GM19025 (cell line): ENCODE measurements around the gene SLC28A2.
"Not testable (repeated sequence)": the region's sequence is repeated elsewhere in the genome, so short reads cannot be mapped to it uniquely, and the experiment has no call there.

Experiments
- ATAC-seq: cut with Tn5 transposase; IDR thresholded peaks from one replicate; pipeline ENCODE4 v1.9.1; 2021; ENCODE audit warnings: mild to moderate bottlenecking, low read depth, moderate library complexity; ENCODE audit not compliant: unreplicated experiment

Gene SLC28A2, protein sequence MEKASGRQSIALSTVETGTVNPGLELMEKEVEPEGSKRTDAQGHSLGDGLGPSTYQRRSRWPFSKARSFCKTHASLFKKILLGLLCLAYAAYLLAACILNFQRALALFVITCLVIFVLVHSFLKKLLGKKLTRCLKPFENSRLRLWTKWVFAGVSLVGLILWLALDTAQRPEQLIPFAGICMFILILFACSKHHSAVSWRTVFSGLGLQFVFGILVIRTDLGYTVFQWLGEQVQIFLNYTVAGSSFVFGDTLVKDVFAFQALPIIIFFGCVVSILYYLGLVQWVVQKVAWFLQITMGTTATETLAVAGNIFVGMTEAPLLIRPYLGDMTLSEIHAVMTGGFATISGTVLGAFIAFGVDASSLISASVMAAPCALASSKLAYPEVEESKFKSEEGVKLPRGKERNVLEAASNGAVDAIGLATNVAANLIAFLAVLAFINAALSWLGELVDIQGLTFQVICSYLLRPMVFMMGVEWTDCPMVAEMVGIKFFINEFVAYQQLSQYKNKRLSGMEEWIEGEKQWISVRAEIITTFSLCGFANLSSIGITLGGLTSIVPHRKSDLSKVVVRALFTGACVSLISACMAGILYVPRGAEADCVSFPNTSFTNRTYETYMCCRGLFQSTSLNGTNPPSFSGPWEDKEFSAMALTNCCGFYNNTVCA

DNA sequence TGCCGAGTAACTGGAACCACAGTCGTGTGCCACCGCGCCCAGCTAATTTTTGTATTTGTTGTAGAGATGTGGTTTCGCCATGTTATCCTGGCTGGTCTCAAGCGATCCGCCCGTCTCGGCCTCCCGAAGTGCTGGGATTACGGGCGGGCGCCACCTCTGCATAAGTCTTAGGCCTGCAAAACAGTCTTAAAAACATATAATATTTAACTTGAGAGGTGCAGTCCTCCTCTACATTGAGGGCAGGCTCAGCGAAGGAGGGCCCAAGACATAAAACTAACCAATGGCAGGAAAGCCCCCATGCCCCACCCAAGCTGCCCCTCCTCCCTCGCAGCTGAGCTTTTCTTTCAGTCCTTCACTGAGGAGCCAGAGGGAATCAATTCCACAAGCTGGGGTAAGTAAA lies at the start of gene SLC28A2:
TSS of gene SLC28A2 (plus strand) at position 347 of the 400 bp plus-strand sequence. CDS start 982 bp downstream, outside the sequence.
- no peak for ATAC-seq

DNA sequence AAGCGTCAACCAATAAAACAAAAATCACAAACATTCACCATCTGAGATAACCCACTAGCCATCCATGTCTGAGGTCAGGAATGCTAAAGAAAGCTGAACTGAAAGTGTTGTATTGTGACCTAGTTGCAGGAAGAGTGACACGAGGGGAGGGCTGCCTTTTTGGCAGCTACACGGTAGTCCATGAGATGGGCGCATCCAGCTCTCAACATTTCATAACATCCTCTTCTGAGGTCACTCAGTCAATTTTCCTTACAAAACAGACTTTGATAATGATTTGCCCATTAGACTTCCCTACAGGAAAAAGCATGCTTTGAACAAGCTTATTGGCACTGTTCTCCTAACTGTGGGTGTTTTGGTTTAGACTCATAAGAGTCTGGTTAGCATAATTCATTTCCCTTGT lies 48.9 kb upstream of the SLC28A2 start:
- ATAC-seq = no peak

DNA sequence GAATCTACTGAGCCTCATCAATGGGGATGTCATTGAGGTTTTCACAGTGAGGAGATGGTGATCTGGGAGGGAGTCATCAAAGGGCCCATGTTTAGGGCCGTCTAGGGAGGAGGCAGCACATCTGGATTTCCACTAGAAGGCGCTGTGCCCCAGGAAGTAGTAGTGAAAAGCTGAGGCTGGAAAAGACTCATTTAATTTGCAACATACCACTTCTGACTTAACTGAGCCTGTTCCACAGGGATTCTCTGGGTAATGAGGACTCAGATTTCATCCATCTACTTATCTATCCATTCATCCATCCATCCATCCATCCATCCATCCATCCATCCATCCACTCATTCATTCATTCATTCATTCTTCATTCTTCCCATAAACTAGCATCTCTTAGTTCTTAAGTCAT lies 46.8 kb upstream of the SLC28A2 start:
- ATAC-seq = no peak

DNA sequence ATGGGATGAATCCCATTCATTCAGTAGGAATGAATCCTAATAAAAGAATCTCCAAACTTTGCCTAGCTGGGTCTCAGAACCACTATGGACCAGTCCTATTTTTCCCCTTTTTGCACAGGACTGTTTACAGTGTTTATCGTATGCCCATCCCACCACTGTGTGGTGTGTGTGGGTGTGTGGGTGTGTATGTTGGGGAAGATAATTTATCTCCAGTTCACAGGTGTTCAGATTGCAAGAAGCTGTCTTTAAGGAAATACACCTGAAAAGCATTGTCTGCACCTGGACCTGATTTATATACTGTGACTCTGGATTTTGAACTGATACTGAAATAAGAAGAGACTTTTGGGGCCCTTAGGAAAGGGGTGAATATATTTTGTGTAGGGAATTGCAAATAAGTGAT lies 39.5 kb upstream of the SLC28A2 start:
- ATAC-seq = no peak

DNA sequence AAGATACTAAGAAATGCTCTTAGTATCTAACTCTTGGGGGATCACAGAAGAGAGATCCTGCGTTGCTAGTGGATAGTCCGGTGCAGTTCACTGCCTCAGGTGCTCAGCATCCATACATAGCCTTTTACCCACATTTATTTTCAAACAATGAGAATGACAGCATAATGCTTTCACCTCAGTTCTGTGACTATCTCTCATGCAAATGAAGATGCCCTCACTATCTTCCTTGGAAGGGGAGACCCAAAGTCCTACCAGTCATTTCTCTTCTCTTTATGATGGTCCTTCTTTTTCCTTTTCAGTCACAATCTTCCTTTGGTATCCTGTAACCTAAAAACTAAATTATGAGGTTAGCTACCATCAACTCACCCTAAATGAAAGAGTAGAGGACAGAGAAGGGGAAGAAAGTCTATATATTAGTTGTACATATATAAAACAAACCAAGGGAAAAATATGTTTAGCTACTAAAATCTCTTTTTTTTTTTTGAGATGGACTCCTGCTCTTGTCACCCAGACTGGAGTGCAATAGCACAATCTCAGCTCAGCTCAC lies 30.9 kb upstream of the SLC28A2 start:
- ATAC-seq = no peak

DNA sequence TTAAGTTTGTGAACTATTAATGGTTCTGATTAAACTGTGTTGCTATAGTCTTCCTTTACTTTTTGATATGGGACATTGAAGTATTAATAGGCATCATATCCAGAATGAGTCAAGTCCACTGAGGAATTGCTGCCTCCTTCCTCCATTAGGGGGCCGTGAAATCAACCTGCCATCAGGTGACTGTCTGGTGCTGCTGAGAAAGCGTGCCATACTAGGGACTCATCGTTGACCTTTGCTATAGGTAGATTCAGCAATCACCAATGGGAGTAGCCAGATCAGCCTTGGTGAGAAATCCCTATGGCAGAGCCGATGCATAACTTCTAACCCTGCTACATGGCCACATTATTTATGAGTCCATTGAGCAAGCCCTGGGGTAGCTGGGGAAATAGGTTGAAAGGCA lies 30.1 kb upstream of the SLC28A2 start:
- no peak for ATAC-seq

DNA sequence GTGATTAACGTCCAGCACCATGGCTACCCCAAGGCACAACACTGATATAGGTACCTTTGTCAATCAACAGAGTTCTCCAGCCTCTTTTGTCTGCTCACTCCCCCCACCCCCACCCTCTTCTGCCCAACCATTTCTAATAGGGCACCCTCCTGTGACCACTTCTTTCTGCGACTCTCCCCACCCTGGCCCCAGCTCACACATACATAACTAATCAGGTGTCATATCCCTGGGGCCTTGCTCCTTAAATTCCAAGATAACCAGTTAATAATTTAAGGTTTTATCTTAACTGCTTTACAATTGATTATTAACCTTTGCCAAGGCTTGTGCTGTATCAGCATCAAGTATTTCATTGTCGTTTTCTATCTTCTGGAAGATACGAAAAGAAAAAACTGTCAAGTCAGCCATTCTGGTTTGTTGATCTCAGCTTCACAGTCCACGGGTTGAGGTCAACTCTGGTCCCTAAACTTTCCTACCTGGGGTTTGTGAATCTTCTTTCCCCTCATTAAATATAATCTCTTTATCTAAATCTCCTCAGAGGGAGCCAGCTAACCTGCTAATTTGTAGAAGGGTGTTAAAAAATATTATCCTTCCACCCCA lies 27.3 kb upstream of the SLC28A2 start:
- ATAC-seq = no peak

DNA sequence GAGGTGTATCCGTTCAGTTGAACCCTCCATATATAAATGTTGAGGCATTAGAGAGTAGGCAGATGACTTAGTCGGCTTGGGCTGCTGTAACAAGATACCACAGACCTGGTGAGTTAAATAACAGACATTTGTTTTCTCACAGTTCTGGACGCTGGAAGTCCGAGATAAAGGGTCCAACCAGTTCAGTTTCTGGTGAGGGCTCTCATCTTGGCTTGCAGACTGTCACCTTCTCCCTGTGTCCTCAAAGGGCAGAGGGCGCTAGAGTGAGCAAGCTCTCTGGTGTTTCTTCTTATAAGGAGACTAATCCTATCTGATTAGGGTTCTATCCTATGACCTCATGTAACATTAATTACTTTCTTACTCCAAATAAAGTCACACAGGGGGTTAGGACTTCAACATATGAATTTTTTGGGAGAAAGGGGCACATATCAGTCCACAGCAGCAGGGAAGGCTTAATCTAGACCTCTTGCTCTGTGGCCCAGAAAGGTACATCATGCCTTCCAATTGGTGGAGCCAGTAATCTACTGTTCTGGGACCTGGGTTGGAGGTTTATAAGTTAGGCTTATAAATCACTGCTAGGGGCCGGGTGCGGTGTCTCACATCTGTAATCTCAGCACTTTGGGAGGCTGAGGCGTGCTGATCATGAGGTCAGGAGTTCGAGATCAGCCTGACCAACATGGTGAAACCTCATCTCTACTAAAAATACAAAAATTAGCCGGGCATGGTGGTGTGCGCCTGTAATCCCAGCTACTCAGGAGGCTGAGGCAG lies 26.3 kb upstream of the SLC28A2 start:
- ATAC-seq = no peak

DNA sequence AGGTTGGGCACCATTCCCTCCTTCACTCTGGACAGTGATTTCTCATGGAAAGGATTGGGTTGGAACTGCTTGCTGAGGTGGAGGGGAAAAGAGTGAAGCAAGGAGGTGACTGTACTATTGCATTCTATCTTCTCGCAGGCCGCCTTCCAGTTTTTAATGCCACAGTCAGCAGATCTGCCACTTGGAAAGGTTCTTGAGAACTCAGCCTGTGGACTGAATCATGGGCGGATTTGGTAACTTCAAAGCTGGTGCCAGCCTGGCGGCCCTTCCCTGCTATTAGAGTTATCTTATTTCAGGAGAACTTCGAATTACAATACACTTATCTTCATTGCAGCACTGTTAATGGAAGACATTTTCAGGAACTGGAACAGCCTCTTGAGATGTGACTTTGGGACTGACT lies 23.1 kb upstream of the SLC28A2 start:
- ATAC-seq = no peak

DNA sequence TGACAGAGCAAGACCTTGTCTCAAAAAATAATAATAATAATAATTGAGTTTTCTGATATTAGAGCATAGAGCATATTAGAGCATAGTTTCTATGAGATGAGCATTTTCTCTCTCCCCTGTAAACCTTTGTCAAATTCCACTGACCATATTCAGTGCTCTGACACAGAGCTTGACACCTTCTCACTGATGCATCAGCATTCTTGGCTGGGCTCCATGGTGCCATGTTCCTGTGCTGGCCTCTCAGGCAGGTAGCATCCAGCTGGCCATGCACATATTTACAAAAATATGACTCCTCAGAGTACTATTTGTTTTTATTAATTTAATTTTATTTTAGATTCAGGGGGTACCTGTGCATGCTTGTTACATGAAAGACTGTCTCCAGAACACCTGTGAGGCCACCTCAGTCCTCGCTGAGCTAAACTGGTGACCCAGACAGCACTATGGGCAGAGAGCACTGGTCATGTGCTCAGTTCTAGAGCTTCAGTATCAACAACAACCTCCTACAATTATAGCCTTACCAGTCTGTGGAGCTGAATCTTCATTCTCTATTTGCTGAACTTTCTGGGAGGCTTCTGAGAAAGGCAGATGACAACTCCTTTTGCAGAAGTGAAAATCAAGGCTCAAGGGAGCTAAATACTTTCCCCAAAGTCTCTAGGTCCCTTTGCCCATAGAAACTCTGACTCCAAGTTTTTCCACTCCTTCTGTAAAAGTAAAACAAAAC lies 21.6 kb upstream of the SLC28A2 start:
- ATAC-seq = no peak

DNA sequence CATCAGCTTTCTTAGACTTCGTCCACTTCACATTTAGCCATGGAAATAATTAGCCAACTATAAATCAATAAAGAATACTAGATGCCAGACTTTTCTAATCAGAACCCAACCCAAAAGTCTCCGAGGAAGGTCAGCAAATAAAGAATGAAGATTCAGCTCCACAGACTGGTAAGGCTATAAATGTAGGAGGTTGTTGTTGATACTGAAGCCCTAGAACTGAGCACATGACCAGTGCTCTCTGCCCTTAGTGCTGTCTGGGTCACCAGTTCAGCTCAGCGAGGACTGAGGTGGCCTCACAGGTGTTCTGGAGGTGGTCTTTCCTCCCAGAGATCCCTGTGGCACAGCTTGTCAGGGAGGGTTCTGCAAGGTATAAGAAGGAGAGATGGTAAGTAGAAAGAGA lies 20.9 kb upstream of the SLC28A2 start:
- no peak for ATAC-seq

DNA sequence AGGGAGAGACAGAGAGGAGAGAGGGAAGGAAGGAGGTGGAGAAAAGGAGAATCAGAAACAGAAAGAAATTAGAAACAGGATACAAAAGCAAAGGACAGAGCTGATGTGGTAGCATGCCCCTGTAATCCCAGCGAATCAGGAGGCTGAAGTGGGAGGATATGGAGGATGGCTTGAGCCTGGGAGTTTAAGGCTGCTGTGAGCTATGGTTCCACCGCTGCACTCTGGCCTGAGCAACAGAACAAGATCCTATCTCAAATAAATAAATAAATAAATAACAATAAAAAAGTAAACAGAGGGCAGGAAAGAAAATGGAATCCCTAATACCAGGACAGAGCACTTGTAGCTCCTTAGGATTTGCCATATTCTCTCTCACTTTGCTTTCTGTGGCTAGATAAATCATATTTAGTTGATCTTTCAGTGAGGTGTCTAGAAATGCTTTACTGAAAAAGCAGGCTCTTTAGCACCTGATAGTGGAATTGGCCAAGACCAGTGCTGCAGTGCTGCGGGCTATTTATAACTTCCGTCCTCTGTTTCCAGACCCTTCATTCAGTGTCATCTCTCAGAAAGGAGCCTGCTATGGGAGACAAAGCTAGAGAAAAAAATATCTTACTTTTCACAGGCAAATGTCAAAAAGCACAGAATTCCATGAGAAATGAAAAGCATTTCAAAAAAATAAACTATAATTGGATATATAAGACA lies 20.0 kb upstream of the SLC28A2 start:
- no peak for ATAC-seq

DNA sequence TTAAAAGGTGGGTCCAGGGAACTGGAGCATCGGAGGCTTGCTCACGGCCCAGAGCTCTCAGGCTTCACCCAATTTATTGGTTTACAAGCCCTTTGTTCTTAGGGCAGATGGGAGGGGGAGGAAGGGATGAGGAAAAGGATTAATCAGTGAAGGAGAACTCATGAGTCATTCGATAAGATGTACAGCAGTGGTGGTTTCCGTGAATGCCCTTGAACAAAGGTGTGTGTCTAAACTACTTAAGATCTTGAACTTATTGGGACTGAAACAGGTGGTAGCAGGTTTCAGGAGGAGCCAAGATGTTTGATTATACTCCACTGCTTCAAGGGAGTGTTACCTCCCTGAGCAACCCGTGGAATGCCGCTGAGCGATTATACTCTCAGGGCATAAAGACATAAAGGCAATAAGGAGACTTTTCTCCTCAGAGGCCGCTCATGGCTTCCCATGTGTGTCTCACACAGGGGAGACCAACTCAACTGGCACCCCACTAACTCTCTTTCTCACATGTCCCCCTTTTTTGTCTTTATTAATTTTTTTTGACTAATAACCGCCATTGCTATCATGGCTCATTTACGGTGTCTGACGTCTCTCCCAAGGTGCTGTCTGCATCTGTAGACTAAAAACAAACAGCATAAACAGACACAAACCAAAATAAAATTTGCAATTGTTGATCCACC lies 17.3 kb upstream of the SLC28A2 start:
- no peak for ATAC-seq

DNA sequence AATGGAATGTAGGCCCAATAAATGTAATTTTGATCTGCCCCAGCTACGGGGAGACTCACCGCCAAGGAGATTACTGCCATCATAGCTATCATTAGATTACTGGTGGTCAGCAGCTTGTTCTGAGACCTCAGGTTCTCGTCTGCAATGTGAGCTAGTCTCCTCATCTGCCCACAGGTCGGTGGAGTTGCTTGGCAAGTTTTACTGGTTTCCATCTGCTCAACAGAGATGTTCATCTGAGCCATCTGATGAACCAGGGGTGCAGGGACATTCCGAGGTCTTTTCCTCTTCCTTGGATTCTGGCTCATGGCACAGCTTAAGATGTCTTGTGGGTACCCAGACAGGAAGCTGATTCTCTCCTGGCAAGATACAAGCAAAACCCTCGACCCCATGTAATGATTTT lies 15.2 kb upstream of the SLC28A2 start:
- ATAC-seq = not testable (repeated sequence)

DNA sequence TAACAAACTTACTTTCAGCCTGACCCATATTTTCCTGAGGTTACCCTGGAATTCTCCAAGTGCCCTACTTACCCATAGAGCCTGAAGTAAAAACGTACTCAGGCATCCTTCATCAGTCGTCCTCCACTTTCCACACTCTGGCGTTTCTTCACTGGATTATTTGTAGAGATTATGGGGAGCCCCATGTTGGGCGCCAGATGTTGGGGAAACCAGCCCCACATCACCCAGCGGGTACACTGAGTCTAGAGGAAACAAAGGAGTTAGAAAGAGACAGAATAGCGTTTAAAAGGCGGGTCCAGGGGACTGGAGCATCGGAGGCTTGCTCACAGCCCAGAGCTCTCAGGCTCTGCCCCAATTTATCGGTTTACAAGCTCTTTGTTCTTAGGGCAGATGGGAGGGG lies 9.7 kb upstream of the SLC28A2 start:
- no peak for ATAC-seq

DNA sequence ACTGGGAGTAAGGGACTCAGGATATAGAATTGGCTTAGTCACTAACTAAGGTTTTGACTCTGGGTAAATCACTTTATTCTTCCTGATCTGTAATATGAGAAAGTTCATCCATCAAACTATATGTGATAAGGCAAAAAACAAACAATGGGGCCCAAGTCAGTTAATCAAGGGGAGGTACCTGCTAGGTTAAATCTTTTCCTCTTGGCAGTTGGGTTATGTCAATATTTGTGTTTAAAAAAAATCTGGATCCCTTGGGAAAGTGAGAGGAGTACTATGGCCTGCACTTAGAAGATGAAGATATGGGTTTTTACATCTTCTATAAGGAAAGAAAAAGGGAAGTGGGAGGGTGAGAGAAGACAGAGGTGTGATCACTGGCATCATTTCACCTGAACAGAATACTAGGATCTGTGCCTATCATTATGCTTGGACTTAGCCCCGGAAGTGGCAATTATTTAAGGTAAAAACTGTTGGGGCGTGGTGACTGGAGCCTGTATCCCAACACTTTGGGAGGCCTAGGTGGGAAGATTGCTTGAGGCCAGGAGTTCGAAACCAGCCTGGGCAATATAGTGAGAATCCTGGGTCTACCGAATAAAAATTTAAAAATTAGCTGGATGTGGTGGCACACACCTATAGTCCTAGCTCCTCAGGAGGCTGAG lies 2.8 kb upstream of the SLC28A2 start:
- no peak for ATAC-seq

DNA sequence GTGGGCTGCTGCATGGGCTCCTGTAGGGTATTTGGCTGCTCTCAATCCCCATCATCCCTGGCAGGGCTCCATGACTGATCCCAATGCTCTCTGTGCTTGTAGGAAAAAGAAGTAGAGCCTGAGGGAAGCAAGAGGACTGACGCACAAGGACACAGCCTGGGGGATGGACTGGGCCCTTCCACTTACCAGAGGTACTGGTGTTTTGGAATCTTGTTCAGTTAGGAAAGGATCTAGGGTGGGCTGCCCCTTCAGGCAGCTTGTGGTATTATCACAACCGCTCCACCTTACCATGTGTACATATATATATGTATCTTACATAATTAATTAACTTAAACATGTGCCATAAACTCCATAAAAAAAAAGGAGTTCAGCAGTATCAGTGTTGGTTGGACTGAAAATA lies 1.3 kb downstream of the SLC28A2 start:
- ATAC-seq = no peak

DNA sequence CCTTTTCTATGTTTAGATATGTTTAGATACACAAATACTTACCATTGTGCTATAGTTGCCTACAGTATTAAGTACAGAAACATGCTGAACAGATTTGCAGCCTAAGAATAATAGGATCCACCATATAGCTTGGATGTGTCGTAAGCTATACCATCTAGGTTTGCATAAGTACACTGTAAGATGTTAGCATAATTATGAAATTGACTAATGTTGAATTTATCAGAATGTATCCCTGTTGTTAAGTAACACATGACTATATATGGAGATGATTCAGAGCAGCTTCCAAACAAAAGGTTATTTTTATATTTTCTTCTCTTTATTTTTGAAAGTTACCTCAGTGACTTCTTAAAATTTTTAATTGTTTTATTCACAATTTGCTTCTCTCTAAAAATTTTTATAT lies 2.4 kb downstream of the SLC28A2 start:
- no peak for ATAC-seq
